ENCODE data around the gene XK. TPM values are rescaled to one million over a fixed set of nuclear protein-coding genes. Genes with fewer than 3 reads are reported as not detected.
A peak's percentile ranks its signal among the peaks of the same experiment; 100 is the strongest.

Gene XK
- total and polyA plus RNA-seq, 7 donors = 0.94 to 8.9 (median 3.8) TPM

DNA sequence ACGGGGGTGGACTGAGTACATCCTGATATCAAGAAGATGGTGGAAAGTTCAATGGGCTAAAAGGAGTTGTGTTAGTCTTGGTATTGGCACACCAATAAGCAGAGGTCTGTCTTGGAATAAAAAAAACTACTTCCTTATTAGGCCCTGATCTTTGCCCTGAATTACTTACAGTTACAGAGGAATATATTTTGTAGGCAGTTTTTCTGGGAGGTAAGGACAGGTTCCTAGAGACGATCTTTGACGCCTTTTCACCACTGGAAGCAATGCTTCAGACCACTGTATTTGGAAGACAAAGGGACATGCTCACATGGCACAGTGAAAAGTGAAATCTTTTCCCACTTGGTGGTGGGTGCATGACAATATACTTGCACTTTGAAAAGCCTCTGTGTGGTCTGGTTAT, 618 bp upstream of the XK start:
- TF ChIP-seq CTCF (IDR thresholded peaks at IDR 0.05) = no peak
- Histone ChIP-seq H3K36me3 (ENCODE audit: insufficient read depth in 1 of 2, low read depth in 1 of 2) (no peaks in the 10 kb centered on the region), H3K4me3 (peak overlapping the region; percentile 67), H3K27me3 (ENCODE audit: insufficient read depth in 3 of 3, low read length in 2 of 3) (no peaks in the 10 kb centered on the region), H3K27ac (peak overlapping the region; percentile 85), H3K4me1 (no peaks in the 10 kb centered on the region), H3K9me3 (no peaks in the 10 kb centered on the region)
- intact Hi-C loops (cut with DNase I) = loop anchor here in 1 of 2 donors (10.0 kb wide), 1 partner anchor 160 kb away; no protein-coding TSS in a partner anchor
- 51 to 75% (median 61%) methylated on average over 3 of the region's 3 CpGs for WGBS, 3 donors
- DNase-seq = no peak
- peak; percentile 15 to 50 (median 26) for ATAC-seq

DNA sequence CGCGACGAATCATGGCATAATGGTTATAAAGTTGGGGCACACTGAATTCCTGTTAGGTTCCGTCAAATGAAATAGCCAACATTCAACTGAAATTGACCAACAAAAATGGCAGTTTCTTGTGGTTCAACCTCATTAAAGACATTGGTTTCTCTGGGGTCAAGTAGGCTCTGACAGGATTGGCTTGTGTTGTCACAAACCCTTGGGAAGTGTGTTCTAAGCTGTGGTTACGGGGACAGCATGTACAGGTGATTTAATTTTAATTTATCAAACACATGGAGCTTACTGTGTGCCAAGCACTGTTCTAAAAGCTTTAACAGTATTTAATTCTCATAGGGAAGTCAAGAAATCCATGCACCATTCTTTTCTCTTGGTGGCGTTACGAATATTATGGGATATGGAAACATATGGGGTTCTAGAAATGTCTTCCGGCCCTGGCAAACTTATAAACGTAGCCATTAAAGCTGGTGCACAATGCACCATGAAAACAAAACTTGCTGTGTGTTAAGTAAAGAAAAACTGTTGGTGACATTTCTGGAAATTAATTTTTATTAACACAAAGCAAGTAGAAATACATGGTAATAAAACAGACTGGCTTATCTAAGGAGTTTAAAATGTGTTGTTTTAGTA, 891 bp downstream of the XK start:
- peak overlapping the region; percentile 67 for H3K4me3 ChIP-seq
- intact Hi-C loops (cut with DNase I) = loop anchor here in 1 of 2 donors (10.0 kb wide), 1 partner anchor 162 kb away; no protein-coding TSS in a partner anchor
- no peak for TF ChIP-seq CTCF (IDR thresholded peaks at IDR 0.05)
- no peaks in the 10 kb centered on the region for H3K4me1 ChIP-seq
- DNase-seq (no peak), ATAC-seq (peak in 1 of 4 donors; percentile 31)
- H3K27ac ChIP-seq = peak overlapping the region; percentile 85
- H3K9me3 ChIP-seq = no peaks in the 10 kb centered on the region
- H3K36me3 ChIP-seq (ENCODE audit: insufficient read depth in 1 of 2, low read depth in 1 of 2) = no peaks in the 10 kb centered on the region
- no peaks in the 10 kb centered on the region for H3K27me3 ChIP-seq (ENCODE audit: insufficient read depth in 3 of 3, low read length in 2 of 3)
- 46 to 64% (median 56%) methylated on average over 9 of the region's 9 CpGs for WGBS, 3 donors

DNA sequence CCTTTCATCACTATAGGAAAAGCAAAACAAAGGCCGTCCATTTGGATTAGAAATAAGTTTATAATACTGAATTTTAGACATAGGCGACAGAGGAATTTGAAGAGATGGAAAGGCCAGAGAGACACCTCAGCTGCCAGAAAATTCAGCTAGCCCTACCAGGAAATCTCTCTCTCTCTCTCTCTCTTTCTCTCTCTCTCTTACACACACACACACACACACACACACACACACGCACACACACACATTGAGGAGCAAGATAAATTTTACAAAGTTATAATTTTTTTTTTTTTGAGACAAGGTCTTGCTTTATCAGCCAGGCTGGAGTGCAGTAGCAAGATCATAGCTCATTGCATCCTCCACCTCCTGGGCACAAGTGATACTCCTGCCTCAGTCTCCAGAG, 1.4 kb downstream of the XK start:
- peak overlapping the region; percentile 67 for H3K4me3 ChIP-seq
- H3K27ac ChIP-seq = peak overlapping the region; percentile 85
- DNase-seq (no peak), ATAC-seq (no peak)
- H3K9me3 ChIP-seq = no peaks in the 10 kb centered on the region
- TF ChIP-seq CTCF (IDR thresholded peaks at IDR 0.05) = no peak
- intact Hi-C loops (cut with DNase I) = loop anchor here in 1 of 2 donors (10.0 kb wide), 1 partner anchor 162 kb away; no protein-coding TSS in a partner anchor
- 72 to 89% (median 76%) methylated on average over 3 of the region's 3 CpGs for WGBS, 3 donors
- no peaks in the 10 kb centered on the region for H3K36me3 ChIP-seq (ENCODE audit: insufficient read depth in 1 of 2, low read depth in 1 of 2)
- H3K27me3 ChIP-seq (ENCODE audit: insufficient read depth in 3 of 3, low read length in 2 of 3) = no peaks in the 10 kb centered on the region
- H3K4me1 ChIP-seq = no peaks in the 10 kb centered on the region

- Histone ChIP-seq H3K9me3 (no peaks in the 10 kb centered on the region), H3K4me3 (no peak overlapping the region), H3K36me3 (ENCODE audit: insufficient read depth in 1 of 2, low read depth in 1 of 2) (no peaks in the 10 kb centered on the region), H3K27me3 (ENCODE audit: insufficient read depth in 3 of 3, low read length in 2 of 3) (no peaks in the 10 kb centered on the region), H3K4me1 (no peaks in the 10 kb centered on the region), H3K27ac (no peak overlapping the region)
- DNase-seq (no peak), ATAC-seq (no peak)
- TF ChIP-seq CTCF (IDR thresholded peaks at IDR 0.05) = no peak
- intact Hi-C loops (cut with DNase I) = no loop called here
These were observed 4.5 kb downstream of the XK start for GRCh38 chrX:37690119-37690518.

- DNase-seq (no peak), ATAC-seq (no peak)
- TF ChIP-seq CTCF (IDR thresholded peaks at IDR 0.05) = no peak
- Histone ChIP-seq H3K4me1 (no peaks in the 10 kb centered on the region), H3K9me3 (no peaks in the 10 kb centered on the region), H3K27me3 (ENCODE audit: insufficient read depth in 3 of 3, low read length in 2 of 3) (peaks cover 0 to 3% (median 0%) of the 10 kb centered on the region in 3 donors), H3K27ac (no peak overlapping the region), H3K4me3 (no peak overlapping the region), H3K36me3 (ENCODE audit: insufficient read depth in 1 of 2, low read depth in 1 of 2) (no peaks in the 10 kb centered on the region)
- intact Hi-C loops (cut with DNase I) = no loop called here
- 82 to 92% (median 85%) methylated on average over 3 of the region's 3 CpGs for WGBS, 3 donors
These were observed 7.3 kb downstream of the XK start for GRCh38 chrX:37692918-37693317.

Data from psoas muscle (tissue), 8 donors.